Neural cell (in vitro differentiated cells): ENCODE results near the gene B4GALNT3.

Experiments
- EP300 ChIP-seq: fragments of 450-650 bp; conservative IDR thresholded peaks from 2 replicates; pipeline ENCODE4 v1.6.1; 2014; ENCODE audit warnings: antibody characterized with exemption, mild to moderate bottlenecking, moderate library complexity; ENCODE audit not compliant: poor library complexity, severe bottlenecking
- EZH2 ChIP-seq: fragments of 200-600, 300-800 bp; shearing (Covaris generic), sonication (generic); IDR thresholded peaks from 2 replicates; pipeline ENCODE4 v1.6.1; 2014; ENCODE audit warnings: antibody characterized with exemption, low read length, borderline replicate concordance, mild to moderate bottlenecking; ENCODE audit not compliant: insufficient read depth, poor library complexity, severe bottlenecking
- POLR2AphosphoS5 ChIP-seq: IDR thresholded peaks from 2 replicates; pipeline ENCODE4 v1.6.1; 2012
- RAD21 ChIP-seq: fragments of 450-650 bp; conservative IDR thresholded peaks from 2 replicates; pipeline ENCODE4 v1.6.1; 2014; ENCODE audit warnings: antibody characterized with exemption, mild to moderate bottlenecking, moderate library complexity
- TAF1 ChIP-seq: IDR thresholded peaks from 2 replicates; pipeline ENCODE4 v1.6.1; 2012; ENCODE audit warnings: low read depth
- TF ChIP-seq, protein P1 (sequence below): fragments of 450-650 bp; IDR thresholded peaks from 2 replicates; pipeline ENCODE4 v1.5.1; 2014; ENCODE audit warnings: antibody characterized with exemption, mild to moderate bottlenecking, moderate library complexity; ENCODE audit not compliant: poor library complexity, severe bottlenecking
- TF ChIP-seq, protein P2 (sequence below): IDR thresholded peaks from 2 replicates; pipeline ENCODE4 v1.6.1; 2012; ENCODE audit warnings: borderline replicate concordance

GRCh38 chr12:482061-482460 is 22.3 kb downstream of the B4GALNT3 start:
- TF ChIP-seq, protein P1, sequence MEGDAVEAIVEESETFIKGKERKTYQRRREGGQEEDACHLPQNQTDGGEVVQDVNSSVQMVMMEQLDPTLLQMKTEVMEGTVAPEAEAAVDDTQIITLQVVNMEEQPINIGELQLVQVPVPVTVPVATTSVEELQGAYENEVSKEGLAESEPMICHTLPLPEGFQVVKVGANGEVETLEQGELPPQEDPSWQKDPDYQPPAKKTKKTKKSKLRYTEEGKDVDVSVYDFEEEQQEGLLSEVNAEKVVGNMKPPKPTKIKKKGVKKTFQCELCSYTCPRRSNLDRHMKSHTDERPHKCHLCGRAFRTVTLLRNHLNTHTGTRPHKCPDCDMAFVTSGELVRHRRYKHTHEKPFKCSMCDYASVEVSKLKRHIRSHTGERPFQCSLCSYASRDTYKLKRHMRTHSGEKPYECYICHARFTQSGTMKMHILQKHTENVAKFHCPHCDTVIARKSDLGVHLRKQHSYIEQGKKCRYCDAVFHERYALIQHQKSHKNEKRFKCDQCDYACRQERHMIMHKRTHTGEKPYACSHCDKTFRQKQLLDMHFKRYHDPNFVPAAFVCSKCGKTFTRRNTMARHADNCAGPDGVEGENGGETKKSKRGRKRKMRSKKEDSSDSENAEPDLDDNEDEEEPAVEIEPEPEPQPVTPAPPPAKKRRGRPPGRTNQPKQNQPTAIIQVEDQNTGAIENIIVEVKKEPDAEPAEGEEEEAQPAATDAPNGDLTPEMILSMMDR, result no peak
- TF ChIP-seq RAD21, result no peak
- no peak for TF ChIP-seq POLR2AphosphoS5
- TF ChIP-seq EP300, result no peak
- TF ChIP-seq, protein P2, sequence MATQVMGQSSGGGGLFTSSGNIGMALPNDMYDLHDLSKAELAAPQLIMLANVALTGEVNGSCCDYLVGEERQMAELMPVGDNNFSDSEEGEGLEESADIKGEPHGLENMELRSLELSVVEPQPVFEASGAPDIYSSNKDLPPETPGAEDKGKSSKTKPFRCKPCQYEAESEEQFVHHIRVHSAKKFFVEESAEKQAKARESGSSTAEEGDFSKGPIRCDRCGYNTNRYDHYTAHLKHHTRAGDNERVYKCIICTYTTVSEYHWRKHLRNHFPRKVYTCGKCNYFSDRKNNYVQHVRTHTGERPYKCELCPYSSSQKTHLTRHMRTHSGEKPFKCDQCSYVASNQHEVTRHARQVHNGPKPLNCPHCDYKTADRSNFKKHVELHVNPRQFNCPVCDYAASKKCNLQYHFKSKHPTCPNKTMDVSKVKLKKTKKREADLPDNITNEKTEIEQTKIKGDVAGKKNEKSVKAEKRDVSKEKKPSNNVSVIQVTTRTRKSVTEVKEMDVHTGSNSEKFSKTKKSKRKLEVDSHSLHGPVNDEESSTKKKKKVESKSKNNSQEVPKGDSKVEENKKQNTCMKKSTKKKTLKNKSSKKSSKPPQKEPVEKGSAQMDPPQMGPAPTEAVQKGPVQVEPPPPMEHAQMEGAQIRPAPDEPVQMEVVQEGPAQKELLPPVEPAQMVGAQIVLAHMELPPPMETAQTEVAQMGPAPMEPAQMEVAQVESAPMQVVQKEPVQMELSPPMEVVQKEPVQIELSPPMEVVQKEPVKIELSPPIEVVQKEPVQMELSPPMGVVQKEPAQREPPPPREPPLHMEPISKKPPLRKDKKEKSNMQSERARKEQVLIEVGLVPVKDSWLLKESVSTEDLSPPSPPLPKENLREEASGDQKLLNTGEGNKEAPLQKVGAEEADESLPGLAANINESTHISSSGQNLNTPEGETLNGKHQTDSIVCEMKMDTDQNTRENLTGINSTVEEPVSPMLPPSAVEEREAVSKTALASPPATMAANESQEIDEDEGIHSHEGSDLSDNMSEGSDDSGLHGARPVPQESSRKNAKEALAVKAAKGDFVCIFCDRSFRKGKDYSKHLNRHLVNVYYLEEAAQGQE, result no peak
- no peak for TF ChIP-seq EZH2
- TF ChIP-seq TAF1, result no peak
